AG08395 (cell line): Measurements from ENCODE around the gene KNSTRN.

Experiments used
- DNase-seq: peaks from one replicate; pipeline ENCODE4 v3.0.0; 2012; ENCODE audit warnings: mixed read lengths, low spot score

KNSTRN gene, protein sequence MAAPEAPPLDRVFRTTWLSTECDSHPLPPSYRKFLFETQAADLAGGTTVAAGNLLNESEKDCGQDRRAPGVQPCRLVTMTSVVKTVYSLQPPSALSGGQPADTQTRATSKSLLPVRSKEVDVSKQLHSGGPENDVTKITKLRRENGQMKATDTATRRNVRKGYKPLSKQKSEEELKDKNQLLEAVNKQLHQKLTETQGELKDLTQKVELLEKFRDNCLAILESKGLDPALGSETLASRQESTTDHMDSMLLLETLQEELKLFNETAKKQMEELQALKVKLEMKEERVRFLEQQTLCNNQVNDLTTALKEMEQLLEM

DNA sequence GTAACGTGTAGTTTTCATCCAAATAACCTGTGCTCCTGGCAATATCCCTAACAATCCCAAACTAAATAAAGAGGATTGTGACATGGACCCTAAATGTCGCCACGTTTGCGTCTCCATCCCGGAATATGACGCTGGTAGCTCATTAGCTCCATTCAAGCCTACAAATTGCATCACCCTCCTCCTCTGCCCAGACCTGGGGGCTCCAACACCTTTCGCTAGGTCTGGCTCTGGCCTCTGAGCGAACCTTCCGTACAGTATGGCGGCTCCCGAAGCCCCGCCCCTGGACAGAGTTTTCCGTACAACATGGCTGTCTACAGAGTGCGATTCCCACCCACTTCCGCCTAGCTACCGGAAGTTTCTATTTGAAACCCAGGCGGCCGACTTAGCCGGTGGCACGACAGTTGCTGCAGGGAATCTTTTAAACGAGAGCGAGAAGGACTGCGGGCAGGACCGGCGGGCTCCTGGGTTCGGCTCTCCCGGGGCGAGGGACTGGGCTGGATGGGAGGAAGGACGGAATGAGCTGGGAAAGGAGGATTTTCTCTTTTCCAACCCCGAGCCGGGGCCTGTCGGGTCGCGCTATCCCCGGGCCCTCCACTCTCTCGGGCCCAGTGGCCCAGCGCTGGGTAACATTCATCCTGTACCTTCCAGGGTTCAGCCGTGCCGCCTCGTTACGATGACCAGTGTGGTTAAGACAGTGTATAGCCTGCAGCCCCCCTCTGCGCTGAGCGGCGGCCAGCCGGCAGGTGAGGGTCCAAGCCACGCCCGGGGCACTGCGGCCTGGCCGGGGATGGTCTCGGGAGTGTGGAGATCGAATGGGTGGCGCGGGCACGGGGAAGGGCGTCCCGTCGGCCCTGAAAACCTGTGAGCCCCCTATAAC lies at the start of gene KNSTRN:
Gene KNSTRN, plus strand, starts transcription at position 142 of the 877 bp plus-strand sequence. Its CDS starts 115 bp downstream, at position 257.
- DNase-seq: peak; percentile 96

DNA sequence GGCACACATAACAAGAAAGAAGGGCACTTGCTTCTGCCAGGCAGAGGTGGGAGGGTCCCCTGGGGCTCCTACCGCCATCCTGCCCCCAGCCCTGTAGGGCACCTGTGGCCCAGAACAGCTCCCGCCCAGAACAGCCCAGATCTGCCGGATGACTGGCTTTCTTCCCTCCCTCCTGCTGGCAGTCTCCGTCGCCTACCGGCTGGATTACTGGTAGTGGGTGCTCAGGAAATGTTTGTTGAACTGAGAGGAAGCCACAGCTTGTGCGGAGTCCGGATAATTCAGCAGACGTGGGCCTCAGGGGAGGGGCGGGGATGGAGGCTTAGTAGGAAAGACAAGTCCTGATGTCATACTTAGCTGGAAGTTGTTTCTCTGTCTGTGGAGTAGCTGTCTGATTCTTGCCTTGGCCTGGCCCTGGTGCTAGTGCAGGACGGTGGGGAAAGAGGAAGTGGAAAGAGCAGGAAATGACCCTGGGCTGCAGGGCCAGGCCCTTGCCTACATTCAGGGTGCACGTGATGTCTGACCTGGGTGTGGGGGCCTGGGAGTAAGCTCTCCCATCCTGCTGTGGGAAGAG lies 48.5 kb upstream of the KNSTRN start:
- no peak for DNase-seq

DNA sequence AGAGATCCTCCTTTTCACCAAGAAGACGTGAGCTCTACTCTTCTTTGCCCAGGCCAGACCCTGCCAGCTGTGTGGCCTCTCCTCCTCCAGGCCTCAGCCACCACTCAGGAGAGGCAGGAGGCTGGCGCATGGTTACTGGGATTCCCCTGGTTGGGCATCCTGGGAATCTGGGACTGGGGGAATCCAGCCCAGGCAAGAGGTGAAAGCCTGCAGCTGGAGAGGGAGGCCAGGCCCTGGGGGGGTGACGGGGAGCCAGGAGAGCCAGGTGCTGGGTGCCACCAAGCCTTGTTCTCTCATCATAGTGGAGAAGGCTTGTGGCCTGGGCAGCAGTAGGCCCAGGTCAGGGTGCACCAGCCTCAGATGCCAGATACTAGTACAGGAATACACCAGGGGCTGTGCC lies 48.0 kb upstream of the KNSTRN start:
- DNase-seq: no peak

DNA sequence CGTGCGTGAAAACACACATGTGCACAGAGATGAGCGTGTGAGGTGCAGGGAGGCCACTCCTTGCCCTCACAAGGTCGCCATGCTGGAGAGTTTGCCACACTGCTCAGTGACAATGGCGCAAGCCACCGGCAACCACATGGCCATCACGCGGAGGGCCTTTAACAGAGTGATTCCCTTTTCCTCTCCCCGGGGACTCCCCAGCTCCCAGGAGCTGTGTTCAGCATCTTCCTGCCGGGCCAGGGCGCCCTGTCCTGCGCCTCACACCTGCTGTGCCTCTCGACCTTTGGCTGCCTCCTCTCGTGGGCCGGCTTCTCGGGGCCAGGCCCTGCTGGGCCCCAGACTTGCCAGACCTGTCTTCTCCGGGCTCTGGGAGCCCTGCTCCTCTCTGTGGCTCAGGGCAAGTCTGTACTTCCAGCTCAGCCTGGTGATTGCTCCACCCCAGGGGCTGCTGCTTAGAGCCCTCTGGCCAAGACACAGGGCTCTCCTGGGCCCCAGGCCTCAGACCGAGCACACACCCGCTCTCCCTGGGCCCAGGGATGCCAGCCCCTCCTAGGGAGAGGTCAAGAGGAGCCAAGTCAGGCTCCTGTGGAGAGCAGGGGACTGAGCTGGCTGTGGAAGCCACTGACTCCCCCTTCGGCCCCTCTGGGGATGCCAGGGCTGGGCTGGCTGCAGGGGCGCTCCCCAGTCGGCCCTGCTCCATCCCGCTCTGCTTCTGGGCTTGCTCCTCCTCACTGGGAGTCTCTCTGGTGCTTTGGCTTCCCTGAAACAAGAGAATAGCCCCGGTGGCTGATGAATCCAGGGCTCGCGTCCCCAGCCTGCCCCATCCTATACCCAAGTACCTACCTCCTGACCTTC lies 47.4 kb upstream of the KNSTRN start:
- DNase-seq: no peak

DNA sequence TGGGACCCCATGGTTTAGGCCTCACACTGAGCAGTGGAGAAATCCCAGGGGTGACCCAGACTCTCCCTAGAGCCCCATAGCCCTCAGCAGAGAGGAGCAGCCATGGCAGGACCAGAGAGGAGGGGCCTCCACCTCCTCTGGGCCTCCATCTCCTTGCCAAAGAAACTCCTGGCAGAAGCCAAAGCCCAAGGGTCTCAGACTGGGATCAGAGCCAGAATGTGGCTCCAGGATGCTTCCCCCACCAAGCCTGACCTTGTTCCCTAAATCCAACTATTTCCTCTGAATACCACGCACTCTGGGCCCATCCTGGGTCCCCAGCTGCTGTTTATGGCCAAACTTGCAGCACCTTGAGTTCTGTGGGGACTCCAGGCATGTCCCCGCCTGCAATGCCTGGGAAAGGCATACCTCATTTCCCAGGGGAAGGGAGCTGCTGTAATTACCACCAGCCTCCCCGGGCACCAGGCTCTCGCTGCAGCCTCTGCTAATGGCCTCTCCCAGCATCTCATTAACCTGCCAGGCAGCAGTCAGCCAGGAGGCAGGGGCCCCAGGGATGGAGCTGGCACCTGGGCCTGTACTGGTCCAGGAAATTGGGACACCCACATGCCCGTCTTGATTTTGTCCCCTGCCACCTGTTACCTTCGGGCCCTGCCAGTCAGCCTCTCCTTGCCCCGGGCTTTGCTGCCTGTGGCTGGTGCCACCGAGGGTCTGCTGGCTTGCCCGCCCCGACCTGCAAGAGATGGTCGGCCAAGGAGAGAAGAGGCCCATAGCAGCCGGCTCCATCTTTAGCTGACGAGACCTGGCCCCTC lies 46.4 kb upstream of the KNSTRN start:
- no peak for DNase-seq

DNA sequence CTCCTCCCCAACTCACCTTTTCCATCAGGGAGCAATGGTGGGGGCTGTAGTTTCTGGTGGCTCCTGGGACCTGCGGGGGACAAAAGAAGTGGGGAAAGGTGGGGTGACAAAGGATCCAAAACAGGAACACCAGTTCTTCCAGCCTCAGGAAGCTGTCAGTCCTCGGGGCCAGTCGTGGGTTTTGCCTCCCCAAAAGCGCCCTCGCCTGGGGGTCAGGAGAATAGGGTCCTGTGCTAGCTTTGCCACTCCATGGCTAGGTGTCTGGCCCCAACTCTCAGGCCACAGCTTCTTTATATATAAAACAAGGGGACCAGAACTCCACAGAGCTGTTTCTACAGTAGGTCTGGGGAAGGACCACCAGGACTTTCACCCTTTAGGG lies 45.8 kb upstream of the KNSTRN start:
- no peak for DNase-seq

DNA sequence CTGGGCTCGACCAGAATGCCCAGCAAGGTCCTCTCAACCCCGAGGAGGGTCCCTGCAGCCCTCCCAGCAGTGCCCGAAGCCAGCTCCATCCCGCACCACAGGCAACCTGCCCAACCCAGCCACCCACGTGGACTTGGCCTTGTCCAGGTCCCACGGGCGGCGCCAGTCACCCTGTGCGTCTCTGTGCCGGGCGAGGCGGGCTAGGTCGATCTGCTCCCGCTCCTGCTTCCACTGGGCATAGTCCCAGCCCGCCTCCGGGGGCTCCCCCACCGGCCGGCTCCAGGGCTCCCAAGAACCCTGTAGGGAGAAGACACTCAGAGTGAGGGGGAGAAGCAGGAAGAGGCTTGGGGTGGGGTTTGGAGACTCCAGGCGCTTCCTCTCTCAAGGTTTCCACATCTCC lies 44.9 kb upstream of the KNSTRN start:
- no peak for DNase-seq

DNA sequence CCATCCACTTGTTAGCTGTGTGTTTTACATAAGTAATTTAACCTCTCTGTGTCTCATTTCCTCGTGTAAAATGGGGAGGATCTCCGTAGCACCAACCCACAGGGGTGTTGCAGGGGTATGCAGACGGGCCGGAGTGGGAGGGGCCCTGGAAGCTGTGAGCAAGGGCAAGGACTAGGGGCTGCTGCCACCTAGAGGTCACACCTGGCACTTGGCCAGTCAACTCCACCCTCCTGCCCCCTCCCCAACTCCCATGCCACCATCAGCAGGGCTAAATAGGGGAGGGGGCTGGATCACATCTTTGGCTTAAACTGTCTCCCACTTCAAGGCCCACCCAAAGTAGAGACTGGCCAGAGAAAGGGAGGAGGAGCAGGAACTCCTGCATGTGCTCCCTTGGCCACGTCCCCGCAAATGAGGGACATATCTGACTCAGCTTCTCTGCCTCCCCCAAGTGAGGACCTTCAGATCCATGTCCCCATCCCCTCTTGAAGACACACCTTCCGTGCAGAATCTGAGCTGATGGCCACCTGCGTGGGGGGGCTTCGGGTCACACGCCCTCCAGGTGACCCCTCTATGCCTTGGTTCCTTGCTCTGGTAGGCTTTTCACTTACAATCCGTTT lies 44.4 kb upstream of the KNSTRN start:
- peak; percentile 70 for DNase-seq

DNA sequence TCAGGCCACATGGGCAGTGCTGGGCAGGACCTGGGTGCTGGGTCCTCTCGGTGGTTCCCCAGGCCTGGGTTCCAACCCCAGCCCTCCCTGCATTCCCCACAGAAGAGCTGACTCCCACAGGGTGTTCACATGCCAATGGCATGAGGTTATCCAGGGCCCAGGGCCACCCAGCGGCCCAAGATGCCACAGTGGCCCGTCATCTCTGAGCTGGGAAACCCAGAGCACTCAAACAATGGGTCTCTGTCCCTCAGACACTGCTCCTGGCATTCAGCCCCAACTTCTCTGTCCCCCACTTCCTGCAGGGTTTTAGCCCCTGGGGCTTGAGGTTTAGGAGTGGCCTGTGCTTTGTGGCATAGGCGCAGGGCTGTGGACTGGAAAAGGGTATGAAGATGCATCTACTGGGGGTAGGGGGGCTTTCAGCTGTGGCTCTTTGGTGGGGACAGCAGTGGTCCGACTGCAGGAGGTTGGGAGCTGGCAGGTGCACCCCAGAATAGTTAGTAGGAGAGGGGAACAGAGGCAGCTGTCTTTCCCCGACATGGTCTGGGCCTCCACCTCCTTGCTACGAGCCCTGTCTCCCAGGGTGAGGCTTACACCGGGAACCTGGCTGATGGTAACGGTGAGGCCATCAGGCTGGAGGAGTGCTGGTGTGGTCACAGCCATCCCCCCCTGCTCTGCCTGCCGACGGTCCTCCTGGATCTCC lies 43.5 kb upstream of the KNSTRN start:
- DNase-seq: peak; percentile 93

DNA sequence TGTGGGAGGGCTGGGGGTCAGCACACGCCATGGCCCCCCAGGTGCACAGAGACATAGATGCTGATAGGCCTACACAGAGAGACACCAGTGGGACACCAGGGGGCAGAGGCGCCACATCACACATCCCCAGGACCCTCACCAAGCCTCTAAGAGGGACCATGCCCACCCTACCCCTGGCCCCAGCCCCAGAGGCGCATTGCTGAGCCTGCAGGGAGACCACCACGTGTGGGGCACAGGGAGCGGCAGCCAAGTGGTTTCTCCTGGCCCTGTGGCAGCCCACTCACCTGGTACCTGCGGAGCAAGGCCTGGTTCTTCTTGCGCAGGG lies 42.9 kb upstream of the KNSTRN start:
- no peak for DNase-seq

DNA sequence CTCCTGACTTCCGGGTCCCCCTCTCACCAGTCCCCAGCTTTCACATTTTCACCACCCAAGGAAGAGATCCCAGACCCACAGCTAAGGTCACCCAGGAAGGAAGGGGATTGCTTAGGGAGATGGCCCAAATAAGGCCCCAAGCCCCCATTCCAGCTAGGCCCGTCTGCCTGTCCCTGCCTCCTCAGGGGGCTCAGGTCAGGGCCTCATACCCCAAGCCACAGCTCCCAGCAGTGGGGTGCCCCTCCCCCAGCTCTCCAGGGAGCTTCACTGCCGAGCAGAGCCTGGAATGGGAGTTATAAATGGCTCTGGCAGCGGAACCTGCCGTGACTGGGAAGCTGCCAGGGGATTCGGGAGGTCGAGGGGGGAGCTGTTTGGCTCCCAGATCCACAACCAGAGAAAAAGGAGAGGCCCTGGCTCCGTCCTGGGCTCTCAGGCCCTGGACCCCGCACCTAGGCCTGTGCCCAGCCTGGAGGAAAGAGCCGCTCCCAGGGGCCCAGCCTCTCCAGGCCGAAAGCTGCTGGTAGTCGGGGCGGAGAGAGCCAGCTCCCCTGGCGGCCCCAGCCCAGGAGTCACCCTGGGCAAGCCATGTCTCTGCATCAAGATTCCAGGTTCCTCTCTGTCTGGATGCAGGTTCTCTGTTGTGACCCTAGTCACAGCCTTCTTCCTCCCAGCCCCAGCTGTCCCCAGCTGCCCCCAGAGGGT lies 42.3 kb upstream of the KNSTRN start:
- DNase-seq: peak; percentile 83

DNA sequence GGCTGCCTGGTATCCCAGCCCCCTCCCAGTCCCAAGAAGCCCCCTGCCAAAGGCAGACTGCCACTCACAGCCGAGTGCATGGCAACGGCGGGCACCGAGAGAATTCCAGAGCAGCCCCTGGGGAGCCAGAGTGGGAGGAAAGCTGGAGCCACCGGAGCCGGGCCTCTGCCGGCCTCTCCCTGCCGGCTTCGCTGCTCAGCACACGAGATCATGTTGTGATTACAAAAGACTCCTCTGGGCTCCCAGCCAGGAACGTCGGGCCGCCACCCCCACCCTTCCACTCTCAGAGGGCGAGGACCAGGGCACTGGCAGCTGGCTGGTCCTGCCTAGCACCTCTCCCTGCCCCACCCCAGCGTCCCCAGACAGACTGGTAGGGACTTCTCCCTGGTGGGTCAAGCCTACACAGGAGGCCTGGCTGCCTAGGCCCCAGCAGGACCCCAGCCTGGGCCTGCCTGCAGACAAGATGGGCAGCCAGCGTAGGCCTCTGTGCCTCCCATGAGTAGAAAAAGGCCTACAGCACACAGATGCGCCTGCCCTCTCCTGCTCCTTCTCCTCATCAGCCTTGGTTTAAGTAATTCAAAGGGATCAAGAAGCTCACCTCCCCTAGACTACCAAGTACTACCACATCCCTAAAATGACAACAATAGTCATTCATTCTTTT lies 41.7 kb upstream of the KNSTRN start, which contains the start of gene CCDC9B:
Gene CCDC9B, minus strand, starts transcription at position 200 of the 661 bp plus-strand sequence. Its CDS starts 120 bp downstream, at position 80.
- DNase-seq: peak; percentile 91

DNA sequence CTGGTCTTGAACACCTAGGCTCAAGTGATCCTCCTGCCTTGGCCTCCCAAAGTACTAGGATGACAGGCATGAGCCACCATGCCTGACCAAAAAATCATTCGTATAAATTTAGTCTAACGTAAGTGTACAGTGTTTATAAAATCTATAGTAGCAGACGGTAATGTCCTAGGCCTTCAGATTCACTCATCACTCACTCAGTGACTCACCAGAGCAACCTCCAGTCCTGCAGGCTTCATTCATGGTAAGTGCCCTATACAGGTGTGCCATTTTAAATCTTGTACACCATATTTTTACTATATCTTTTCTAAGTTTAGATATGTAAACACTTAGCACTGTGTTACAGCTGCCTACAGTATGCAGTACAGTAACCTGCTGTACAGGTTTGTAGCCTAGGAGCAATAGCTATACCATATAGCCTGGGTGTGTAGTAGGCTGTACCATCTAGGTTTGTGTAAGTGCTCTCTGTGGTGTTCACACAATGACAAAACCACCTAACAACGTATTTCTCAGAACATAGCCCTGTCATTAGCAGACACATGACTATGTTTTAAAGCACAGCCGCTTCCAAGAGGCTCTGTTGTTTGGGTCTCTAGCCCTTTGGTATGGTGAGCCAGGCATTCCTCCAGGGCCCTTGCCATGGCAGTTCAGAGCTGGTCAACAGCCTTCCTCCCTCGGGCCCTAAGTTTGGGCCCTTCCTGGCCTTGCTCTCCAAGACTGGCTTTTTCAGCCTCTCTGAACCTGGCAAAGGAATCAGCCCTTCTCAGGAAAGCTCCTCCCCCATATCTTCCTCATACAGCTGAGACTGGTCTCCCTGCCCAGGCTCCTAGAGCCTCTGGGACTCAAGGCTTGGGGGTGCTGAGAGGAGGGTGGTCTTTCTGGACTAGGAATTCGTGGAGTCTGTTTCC lies 39.9 kb upstream of the KNSTRN start:
- no peak for DNase-seq

DNA sequence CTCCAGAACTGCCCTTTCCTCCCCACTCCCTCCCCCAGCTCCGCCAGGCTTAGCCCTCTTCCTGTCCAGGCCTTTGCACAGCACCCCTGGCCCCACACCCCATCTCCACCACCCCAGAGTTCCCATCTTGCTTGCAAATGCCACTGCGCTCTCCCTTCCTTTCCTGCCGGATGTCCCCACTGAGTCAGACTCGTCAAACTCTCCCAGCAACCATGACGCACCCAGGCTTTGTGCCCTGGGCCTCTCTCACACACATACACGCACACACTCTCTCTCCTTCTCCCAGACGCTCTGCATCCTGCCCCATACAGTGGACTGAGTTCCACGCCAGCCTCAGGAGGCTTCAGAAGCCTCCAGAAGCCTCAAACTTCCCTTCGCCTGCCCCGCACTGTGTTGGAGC lies 39.0 kb upstream of the KNSTRN start:
- DNase-seq: peak; percentile 75

DNA sequence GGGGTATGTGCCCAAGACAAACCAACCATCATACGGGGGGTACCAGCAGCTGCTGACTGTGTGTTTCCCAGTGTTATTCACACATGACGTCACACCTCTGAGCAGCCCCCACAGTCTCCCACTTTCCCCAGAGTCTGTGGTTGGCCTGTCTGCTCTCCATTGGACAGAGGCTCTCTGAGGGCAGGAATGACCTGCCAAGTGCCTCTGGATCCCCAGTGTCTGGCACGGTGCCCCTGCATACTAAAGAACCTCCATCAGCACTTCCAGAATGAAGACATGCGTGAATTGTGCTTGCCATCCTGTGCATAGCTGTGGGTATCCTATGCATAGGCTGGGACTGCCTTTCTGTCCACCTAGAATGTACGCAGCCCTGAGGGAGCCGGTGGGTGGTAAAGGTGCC lies 38.3 kb upstream of the KNSTRN start:
- no peak for DNase-seq

DNA sequence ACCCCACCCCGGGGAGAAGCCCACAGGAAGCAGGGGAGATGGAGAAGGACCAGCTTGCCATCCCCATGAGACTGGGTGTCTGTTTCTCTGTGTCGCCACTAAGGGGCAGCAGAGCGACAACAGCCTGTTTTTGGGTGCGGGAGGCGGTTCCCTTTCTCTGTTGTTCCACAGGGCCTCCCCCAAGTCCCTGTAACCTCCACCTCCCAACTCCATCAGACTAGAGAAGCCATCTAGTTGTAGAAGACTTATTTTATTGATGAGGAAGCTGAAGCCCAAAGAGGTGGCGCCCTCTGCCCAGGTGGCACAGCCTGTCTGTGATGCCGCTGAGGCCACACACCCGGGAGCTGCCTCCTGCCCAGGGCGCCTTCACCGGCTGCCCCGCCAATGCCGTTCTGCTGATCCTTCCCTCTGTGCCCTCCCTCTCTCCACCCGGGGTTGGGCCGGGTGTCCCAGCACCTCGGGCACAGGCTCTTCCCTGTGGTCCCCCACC lies 37.8 kb upstream of the KNSTRN start:
- peak; percentile 78 for DNase-seq

DNA sequence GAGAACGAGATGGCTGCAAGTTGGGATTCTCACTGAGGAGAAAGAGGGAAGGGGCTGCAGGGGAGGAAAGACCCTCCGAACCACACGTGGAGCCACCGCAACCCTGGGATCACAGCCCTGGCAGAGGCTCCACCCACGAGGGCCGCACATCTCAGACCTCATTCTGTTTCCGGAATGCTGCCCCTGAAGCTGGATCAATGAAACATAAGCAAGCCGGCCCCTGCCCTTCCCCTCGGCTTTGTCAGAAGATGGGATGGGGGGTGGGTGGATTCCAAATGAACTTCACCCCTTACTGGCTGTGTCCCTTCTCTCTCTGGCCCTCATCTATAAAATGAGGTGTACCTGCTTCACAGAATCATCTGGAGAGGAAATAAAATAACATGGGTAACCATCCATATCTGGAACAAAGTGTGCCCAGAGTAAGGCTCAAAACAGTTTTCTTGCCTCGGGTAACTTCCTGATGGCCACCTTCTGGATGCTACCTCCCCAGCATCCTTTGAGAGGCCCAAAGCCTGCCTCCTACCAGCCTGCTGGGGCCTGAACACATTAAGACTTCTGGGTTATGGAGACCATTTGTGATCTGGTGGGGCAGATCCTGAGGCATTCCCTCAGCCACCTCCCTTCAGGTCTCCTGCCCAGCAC lies 37.2 kb upstream of the KNSTRN start:
- DNase-seq: no peak
